H9 (cell line): ENCODE data around the gene PRSS8. TPM values are rescaled to one million over a fixed set of nuclear protein-coding genes. Genes with fewer than 3 reads are reported as not detected.
A peak's percentile ranks its signal among the peaks of the same experiment; 100 is the strongest.
"Not testable (repeated sequence)": the region's sequence is repeated elsewhere in the genome, so short reads cannot be mapped to it uniquely, and the experiment has no call there.

Experiments used
- DNase-seq: peaks from one replicate; pipeline ENCODE4 v3.0.0-alpha.2; 2017
- H2AFZ ChIP-seq: one replicate; pipeline ENCODE4 v1.6.1; 2013; ENCODE audit warnings: mild to moderate bottlenecking, low read length, control low read depth, moderate library complexity
- H2AK5ac ChIP-seq: 2 replicates; pipeline ENCODE4 v1.6.1; 2013; ENCODE audit warnings: low read length, control low read depth, mixed read lengths; ENCODE audit not compliant: insufficient read length
- H2BK120ac ChIP-seq: one replicate; pipeline ENCODE4 v1.6.1; 2013; ENCODE audit warnings: low read depth, mild to moderate bottlenecking, low read length, control low read depth, inconsistent platforms; ENCODE audit not compliant: poor library complexity, severe bottlenecking
- H2BK12ac ChIP-seq: 2 replicates; pipeline ENCODE4 v1.6.1; 2013; ENCODE audit warnings: low read length, control low read depth, mixed read lengths, low read depth; ENCODE audit not compliant: insufficient read length
- H2BK15ac ChIP-seq: 2 replicates; pipeline ENCODE4 v1.6.1; 2013; ENCODE audit warnings: low read depth, low read length, control low read depth
- H2BK20ac ChIP-seq: one replicate; pipeline ENCODE4 v1.6.1; 2013; ENCODE audit warnings: low read depth, mild to moderate bottlenecking, low read length, control low read depth, inconsistent platforms; ENCODE audit not compliant: poor library complexity, severe bottlenecking
- H2BK5ac ChIP-seq: 2 replicates; pipeline ENCODE4 v1.6.1; 2013; ENCODE audit warnings: low read length, control low read depth, mixed read lengths; ENCODE audit not compliant: insufficient read length
- H3K14ac ChIP-seq: 2 replicates; pipeline ENCODE4 v1.6.1; 2013; ENCODE audit warnings: low read length, control low read depth; ENCODE audit not compliant: insufficient read depth
- H3K18ac ChIP-seq: 2 replicates; pipeline ENCODE4 v1.6.1; 2013; ENCODE audit warnings: low read depth, mild to moderate bottlenecking, mixed read lengths, low read length, control low read depth; ENCODE audit not compliant: insufficient read length
- H3K23ac ChIP-seq: 2 replicates; pipeline ENCODE4 v1.6.1; 2013; ENCODE audit warnings: low read length, control low read depth, mixed read lengths, low read depth; ENCODE audit not compliant: insufficient read length
- H3K23me2 ChIP-seq: 2 replicates; pipeline ENCODE4 v1.6.1; 2013; ENCODE audit warnings: low read depth, mild to moderate bottlenecking, mixed read lengths, low read length, control low read depth; ENCODE audit not compliant: insufficient read length, poor library complexity, severe bottlenecking
- H3K27ac ChIP-seq: 2 replicates; pipeline ENCODE4 v1.5.1; 2013; ENCODE audit warnings: low read length, control low read depth, mixed read lengths, low read depth; ENCODE audit not compliant: insufficient read length
- H3K27me3 ChIP-seq: 2 replicates; pipeline ENCODE4 v1.6.1; 2013; ENCODE audit warnings: low read length, control low read depth, inconsistent platforms; ENCODE audit not compliant: insufficient read depth
- H3K4ac ChIP-seq: 2 replicates; pipeline ENCODE4 v1.6.1; 2013; ENCODE audit warnings: low read depth, mild to moderate bottlenecking, control low read depth, inconsistent platforms, low read length, moderate library complexity
- H3K4me1 ChIP-seq: 2 replicates; pipeline ENCODE4 v1.6.1; 2013; ENCODE audit warnings: low read length, control low read depth, inconsistent platforms; ENCODE audit not compliant: insufficient read depth
- H3K4me2 ChIP-seq: 2 replicates; pipeline ENCODE4 v1.6.1; 2013; ENCODE audit warnings: low read length, control low read depth, mixed read lengths; ENCODE audit not compliant: insufficient read length, insufficient read depth
- H3K56ac ChIP-seq: 2 replicates; pipeline ENCODE4 v1.6.1; 2013; ENCODE audit warnings: low read depth, mild to moderate bottlenecking, mixed read lengths, low read length, control low read depth; ENCODE audit not compliant: insufficient read length
- H3K79me1 ChIP-seq: 2 replicates; pipeline ENCODE4 v1.6.1; 2013; ENCODE audit warnings: low read depth, mild to moderate bottlenecking, moderate library complexity, low read length, control low read depth, inconsistent platforms; ENCODE audit not compliant: insufficient read depth, poor library complexity, severe bottlenecking
- H3K79me2 ChIP-seq: 2 replicates; pipeline ENCODE4 v1.6.1; 2013; ENCODE audit warnings: low read length, control low read depth, inconsistent platforms; ENCODE audit not compliant: insufficient read depth
- H3K9ac ChIP-seq: 2 replicates; pipeline ENCODE4 v1.6.1; 2013; ENCODE audit warnings: low read length, control low read depth, mixed read lengths; ENCODE audit not compliant: insufficient read length; ENCODE audit errors: extremely low read depth
- H3K9me3 ChIP-seq: one replicate; pipeline ENCODE4 v1.6.1; 2013; ENCODE audit warnings: low read depth, low read length, inconsistent platforms; ENCODE audit not compliant: control insufficient read depth
- H3T11ph ChIP-seq: one replicate; pipeline ENCODE4 v1.6.1; 2013; ENCODE audit warnings: mild to moderate bottlenecking, low read length, control low read depth, inconsistent platforms
- H4K20me1 ChIP-seq: one replicate; pipeline ENCODE4 v1.6.1; 2013; ENCODE audit not compliant: control insufficient read depth, insufficient read length, insufficient read depth
- H4K5ac ChIP-seq: 2 replicates; pipeline ENCODE4 v1.6.1; 2013; ENCODE audit warnings: low read depth, mild to moderate bottlenecking, mixed read lengths, low read length, control low read depth; ENCODE audit not compliant: insufficient read length
- H4K8ac ChIP-seq: replicated peaks from 2 replicates; pipeline ENCODE4 v1.6.1; 2013; ENCODE audit warnings: low read length, control low read depth, mixed read lengths, low read depth; ENCODE audit not compliant: insufficient read length
- H4K91ac ChIP-seq: 2 replicates; pipeline ENCODE4 v1.6.1; 2013; ENCODE audit warnings: low read depth, mild to moderate bottlenecking, moderate library complexity, mixed read lengths, low read length, control low read depth; ENCODE audit not compliant: insufficient read length
- H3K27ac Mint-ChIP-seq, 3 experiments: 2 replicates in 2 of 3; 3 replicates in 1 of 3; pipeline ENCODE4 v1.8.0; 2020 to 2021; ENCODE audit warnings: mixed read lengths in 3 of 3, mild to moderate bottlenecking in 1 of 3, moderate library complexity in 1 of 3
- H3K27me3 Mint-ChIP-seq: 2 replicates; pipeline ENCODE4 v1.8.0; 2021; ENCODE audit warnings: low read depth, mild to moderate bottlenecking, moderate library complexity, mixed read lengths
- H3K36me3 Mint-ChIP-seq, 3 experiments: 2 replicates in 2 of 3; 3 replicates in 1 of 3; pipeline ENCODE4 v1.8.0; 2020 to 2021; ENCODE audit warnings: low read depth in 3 of 3, mixed read lengths in 3 of 3; ENCODE audit not compliant: insufficient read depth in 1 of 3
- H3K4me1 Mint-ChIP-seq, 2 experiments: 2 replicates each; pipeline ENCODE4 v1.8.0; 2020; ENCODE audit warnings: mixed read lengths in 2 of 2
- H3K4me3 Mint-ChIP-seq, 2 experiments: 2 replicates in 1 of 2; 3 replicates in 1 of 2; pipeline ENCODE4 v1.8.0; 2020 to 2021; ENCODE audit warnings: mild to moderate bottlenecking in 2 of 2, mixed read lengths in 2 of 2, moderate library complexity in 1 of 2
- H3K9me3 Mint-ChIP-seq, 2 experiments: 2 replicates in 1 of 2; 3 replicates in 1 of 2; pipeline ENCODE4 v1.8.0; 2020; ENCODE audit warnings: mild to moderate bottlenecking in 2 of 2, mixed read lengths in 2 of 2, moderate library complexity in 1 of 2
- WGBS: extraction: QIAGEN DNeasy Blood & Tissue Kit; methylation state at CpG from one replicate; pipeline ENCODE4 v1.1.7; 2013; ENCODE audit warnings: missing lambda C conversion rate, low lambda C conversion rate, mixed read lengths; ENCODE audit not compliant: insufficient read length; ENCODE audit errors: extremely low coverage; 5-methylcytosine and 5-hydroxymethylcytosine counted together
- total RNA-seq: library from RNA; stranded (reverse); gene quantifications from 2 replicates; pipeline ENCODE4 v1.2.1, GENCODE V29; 2021
- TF ChIP-seq, protein P1 (sequence below): fragments of 200-600 bp; sonication (generic); conservative IDR thresholded peaks from 3 replicates; pipeline ENCODE4 v1.8.0; 2021; ENCODE audit warnings: antibody characterized with exemption, mild to moderate bottlenecking

Gene PRSS8
- total RNA-seq, 1 experiment from 2014 or later: 64.0 TPM

DNA sequence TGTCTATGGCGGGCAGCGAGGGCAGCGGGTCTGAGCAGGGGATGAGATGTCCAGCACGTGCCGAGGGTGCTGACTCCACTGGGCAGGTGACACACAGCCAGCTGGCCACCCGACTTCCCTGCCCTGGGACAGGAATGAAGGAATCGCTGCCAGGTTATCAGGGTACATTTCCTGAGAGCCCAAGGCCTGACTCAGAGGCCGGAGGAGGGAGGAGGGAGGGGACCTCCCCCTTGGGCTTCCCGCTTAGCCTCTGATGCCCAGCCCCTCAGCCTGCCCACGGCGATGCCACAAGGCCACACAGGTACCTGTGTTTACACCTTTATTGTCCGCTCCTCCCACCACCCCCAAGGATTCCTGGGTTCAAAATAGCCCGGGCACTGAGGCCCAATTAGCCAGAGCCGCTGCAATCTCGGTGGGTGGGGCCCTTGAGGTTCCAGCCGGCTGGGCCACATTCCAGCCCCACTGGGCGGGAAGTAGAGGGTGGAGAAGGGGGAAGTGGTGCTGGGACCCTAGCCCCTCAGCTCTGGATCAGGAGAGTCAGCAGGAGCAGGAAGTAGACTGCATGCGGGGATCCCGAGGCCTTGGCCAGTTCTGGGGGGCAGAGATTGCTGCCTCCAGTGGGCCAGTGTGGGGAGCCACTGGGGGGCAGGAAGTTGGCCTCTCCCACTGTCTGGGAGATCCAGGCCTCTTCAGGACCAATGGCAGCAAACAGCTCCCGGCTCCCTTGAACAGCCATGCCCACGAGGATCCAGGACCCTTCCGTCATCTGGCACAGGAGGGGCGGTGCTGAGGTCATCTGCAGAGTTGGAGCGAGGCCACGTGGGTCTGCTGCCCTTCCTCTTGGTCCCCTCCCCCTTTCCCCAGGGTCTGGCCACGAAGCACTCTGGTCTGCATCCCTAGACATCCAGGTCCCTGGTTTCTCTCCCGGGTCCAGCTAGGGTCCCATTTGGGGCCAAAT lies 3.4 kb upstream of the PRSS8 start:
- Histone ChIP-seq H2BK20ac (no peak overlapping the region), H4K91ac (no peak overlapping the region), H3K56ac (no peak overlapping the region), H3K23me2 (peaks cover 1% of the 10 kb centered on the region), H2BK120ac (no peak overlapping the region), H3K9me3 (no peaks in the 10 kb centered on the region), H3K4me2 (no peak overlapping the region), H3T11ph (no peak overlapping the region), H3K9ac (no peak overlapping the region), H3K79me2 (peaks cover under 1% of the 10 kb centered on the region; the same call in 1 of the 2 replicates), H3K23ac (no peak overlapping the region), H3K4me1 (peaks cover 11% of the 10 kb centered on the region), H2BK5ac (no peak overlapping the region), H3K18ac (peak overlapping the region; percentile 21), H2BK15ac (no peak overlapping the region), H3K27me3 (no peaks in the 10 kb centered on the region; the same call in 1 of the 2 replicates), H2BK12ac (peak overlapping the region; percentile 50), H4K5ac (no peak overlapping the region), H2AFZ (no peak overlapping the region), H4K20me1 (no peaks in the 10 kb centered on the region), H2AK5ac (no peak overlapping the region), H3K79me1 (no peaks in the 10 kb centered on the region), H3K14ac (peak overlapping the region; percentile 6; the same call in 1 of the 2 replicates), H3K27ac (no peak overlapping the region), H4K8ac (no peak overlapping the region), H3K4ac (no peak overlapping the region)
- no CpG with 5 or more reads among the region's 27 CpGs for WGBS
- peaks cover 8% of the 10 kb centered on the region for H3K27me3 Mint-ChIP-seq
- peaks cover 42 to 58% of the 10 kb centered on the region in 2 experiments for H3K4me1 Mint-ChIP-seq
- H3K27ac Mint-ChIP-seq: peak overlapping the region in 2 of 3 experiments; percentile 74 to 90; a peak in 4 of 7 replicates
- TF ChIP-seq, protein P1, sequence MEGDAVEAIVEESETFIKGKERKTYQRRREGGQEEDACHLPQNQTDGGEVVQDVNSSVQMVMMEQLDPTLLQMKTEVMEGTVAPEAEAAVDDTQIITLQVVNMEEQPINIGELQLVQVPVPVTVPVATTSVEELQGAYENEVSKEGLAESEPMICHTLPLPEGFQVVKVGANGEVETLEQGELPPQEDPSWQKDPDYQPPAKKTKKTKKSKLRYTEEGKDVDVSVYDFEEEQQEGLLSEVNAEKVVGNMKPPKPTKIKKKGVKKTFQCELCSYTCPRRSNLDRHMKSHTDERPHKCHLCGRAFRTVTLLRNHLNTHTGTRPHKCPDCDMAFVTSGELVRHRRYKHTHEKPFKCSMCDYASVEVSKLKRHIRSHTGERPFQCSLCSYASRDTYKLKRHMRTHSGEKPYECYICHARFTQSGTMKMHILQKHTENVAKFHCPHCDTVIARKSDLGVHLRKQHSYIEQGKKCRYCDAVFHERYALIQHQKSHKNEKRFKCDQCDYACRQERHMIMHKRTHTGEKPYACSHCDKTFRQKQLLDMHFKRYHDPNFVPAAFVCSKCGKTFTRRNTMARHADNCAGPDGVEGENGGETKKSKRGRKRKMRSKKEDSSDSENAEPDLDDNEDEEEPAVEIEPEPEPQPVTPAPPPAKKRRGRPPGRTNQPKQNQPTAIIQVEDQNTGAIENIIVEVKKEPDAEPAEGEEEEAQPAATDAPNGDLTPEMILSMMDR: no peak
- H3K9me3 Mint-ChIP-seq: no peaks in the 10 kb centered on the region; a peak in 1 of 5 replicates
- H3K4me3 Mint-ChIP-seq: peak overlapping the region in 1 of 2 experiments; percentile 14; a peak in 1 of 5 replicates
- DNase-seq: peak; percentile 80
- peaks cover under 1 to 3% (median 1%) of the 10 kb centered on the region in 3 experiments; a peak in 4 of 7 replicates for H3K36me3 Mint-ChIP-seq

DNA sequence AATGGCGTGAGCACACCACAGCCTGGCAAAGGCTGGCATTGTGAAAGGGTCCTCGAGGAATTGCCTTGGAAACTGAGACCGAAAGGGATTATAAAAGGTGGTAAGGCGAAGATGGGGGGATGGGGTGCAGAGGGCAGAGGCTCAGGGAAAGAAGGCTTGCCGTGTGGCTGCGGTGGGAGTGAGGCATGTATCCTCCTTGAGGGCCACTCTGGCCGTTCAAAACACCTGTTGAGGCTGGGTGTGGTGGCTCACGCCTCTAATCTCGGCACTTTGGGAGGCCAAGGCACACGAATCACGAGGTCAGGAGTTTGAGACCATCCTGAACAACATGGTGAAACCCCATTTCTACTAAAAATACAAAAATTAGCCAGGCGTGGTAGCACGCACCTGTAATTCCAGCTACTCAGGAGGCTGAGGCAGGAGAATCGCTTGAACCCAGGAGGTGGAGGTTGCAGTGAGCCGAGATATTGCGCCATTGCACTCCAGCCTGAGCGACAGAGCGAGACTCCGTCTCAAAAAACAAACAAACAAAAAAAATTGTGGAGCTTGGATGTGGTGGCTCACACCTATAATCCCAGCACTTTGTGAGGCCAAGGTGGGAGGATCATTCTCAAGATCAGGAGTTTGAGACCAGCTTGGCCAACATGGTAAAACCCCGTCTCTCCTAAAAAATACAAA lies 1.4 kb upstream of the PRSS8 start:
- not testable (repeated sequence) for H3K79me2 ChIP-seq, H3K9ac ChIP-seq, H3K23me2 ChIP-seq, H2AFZ ChIP-seq, H3K9me3 ChIP-seq, H3K56ac ChIP-seq, H3K4me2 ChIP-seq, H2BK12ac ChIP-seq, H2AK5ac ChIP-seq, H3K79me1 ChIP-seq, H3T11ph ChIP-seq, H4K5ac ChIP-seq, H3K23ac ChIP-seq, DNase-seq, H3K14ac ChIP-seq, H3K9me3 Mint-ChIP-seq, H2BK15ac ChIP-seq, H3K18ac ChIP-seq, H3K27ac ChIP-seq, H3K27me3 Mint-ChIP-seq, H4K20me1 ChIP-seq, H2BK20ac ChIP-seq, H3K4ac ChIP-seq, H4K91ac ChIP-seq, H4K8ac ChIP-seq, H3K27me3 ChIP-seq, H2BK5ac ChIP-seq, H2BK120ac ChIP-seq
- Mint-ChIP-seq H3K36me3 (peaks cover 16 to 21% (median 18%) of the 10 kb centered on the region in 3 experiments), H3K27ac (peak overlapping the region in 1 of 3 experiments; percentile 59; a peak in 1 of 7 replicates), H3K4me1 (peaks cover 52 to 66% of the 10 kb centered on the region in 2 experiments), H3K4me3 (peak overlapping the region in 1 of 2 experiments; percentile 40; a peak in 1 of 5 replicates)
- H3K4me1 ChIP-seq: peaks cover 18% of the 10 kb centered on the region
- no CpG with 5 or more reads among the region's 20 CpGs for WGBS
